Transverse colon (tissue), 4 donors: ENCODE data around the gene DDX1. TPM values are rescaled to one million over a fixed set of nuclear protein-coding genes. Genes with fewer than 3 reads are reported as not detected.

Experiments used
- DNase-seq: peaks from one replicate; pipeline ENCODE4 v3.0.0-alpha.2; 2019
- H3K27ac ChIP-seq, 4 donors: fragments of 200-600 bp; sonication (generic); 2 replicates each; pipeline ENCODE4 v1.5.1; 2016 to 2018; ENCODE audit warnings: inconsistent platforms in 4 of 4
- H3K27me3 ChIP-seq: fragments of 200-600 bp; sonication (generic); 2 replicates; pipeline ENCODE4 v1.5.1; 2017; ENCODE audit warnings: inconsistent platforms
- H3K36me3 ChIP-seq, 4 donors: fragments of 200-600 bp; sonication (generic); 2 replicates each; pipeline ENCODE4 v1.5.1; 2017 to 2019; ENCODE audit warnings: inconsistent platforms in 4 of 4
- H3K4me1 ChIP-seq, 4 donors: fragments of 200-600 bp; sonication (generic); 2 replicates each; pipeline ENCODE4 v1.5.1; 2017 to 2020; ENCODE audit warnings: inconsistent platforms in 4 of 4
- H3K4me3 ChIP-seq, 4 donors: fragments of 200-600 bp; sonication (generic); 1 replicate in 1 of 4; 2 replicates in 3 of 4; pipeline versions ENCODE4 v1.5.1 to v1.6.1; 2017 to 2019; ENCODE audit warnings: inconsistent platforms in 4 of 4
- H3K9me3 ChIP-seq, 2 donors: fragments of 200-600 bp; sonication (generic); 2 replicates each; pipeline ENCODE4 v1.5.1; 2017 to 2019; ENCODE audit warnings: inconsistent platforms in 2 of 2
- CTCF ChIP-seq, 5 experiments: fragments of 200-600 bp in 3 of 5; fragments of 450-650 bp in 2 of 5; sonication (generic) in 3 of 5; IDR thresholded peaks; 1 replicate in 2 of 5; 2 replicates in 3 of 5; pipeline ENCODE4 v1.5.1; 2016 to 2017; ENCODE audit warnings: antibody characterized with exemption in 5 of 5, inconsistent platforms in 3 of 5, mild to moderate bottlenecking in 2 of 5, moderate library complexity in 1 of 5
- EP300 ChIP-seq: sonication (generic); formaldehyde crosslinking; IDR thresholded peaks from one replicate; pipeline ENCODE4 v1.6.1; 2017; ENCODE audit warnings: antibody characterized with exemption, low read depth
- POLR2A ChIP-seq: fragments of 450-650 bp; IDR thresholded peaks from one replicate; pipeline ENCODE4 v1.6.1; 2016; ENCODE audit warnings: antibody characterized with exemption, mild to moderate bottlenecking, moderate library complexity
- POLR2AphosphoS5 ChIP-seq, 3 donors: sonication (generic); formaldehyde crosslinking; IDR thresholded peaks; one replicate each; pipeline ENCODE4 v1.6.1; 2016; ENCODE audit warnings: antibody characterized with exemption in 3 of 3
- WGBS, 2 donors: methylation state at CpG; one replicate each; pipeline ENCODE4 v1.1.5; 2018; ENCODE audit warnings: low coverage in 1 of 2; 5-methylcytosine and 5-hydroxymethylcytosine counted together
- in situ Hi-C, 4 donors: fragments of 200-750 bp; cut with MboI; loops; one replicate each; pipeline versions ENCODE4 v1.15.0 to v1.15.1; 2017; ENCODE audit warnings: low sequenced_read_pairs in 3 of 4, low pct_ligation_motif_present in 1 of 4, low pct_unique_long_range_greater_than_20kb in 1 of 4
- intact Hi-C: fragments of 100-400 bp; cut with DNase I; formaldehyde crosslinking; loops from one replicate; pipeline ENCODE4 v1.15.1; 2023; ENCODE audit warnings: low total_unique reads
- total RNA-seq, 4 donors: library from RNA; depleted of rRNA; stranded (reverse); fragments of >200 nt; gene quantifications; one replicate each; pipeline ENCODE4 v1.1.0, GENCODE V29; 2016

DDX1 gene
- total RNA-seq, 4 donors from 2014 or later: 18.3 to 61.1 (median 49.9) TPM

GRCh38 chr2:15616850-15617777, 25.4 kb downstream of the DDX1 start:
- Histone ChIP-seq H3K4me1 (no peaks in the 10 kb centered on the region), H3K27me3 (no peaks in the 10 kb centered on the region), H3K27ac (no peak overlapping the region), H3K36me3 (peaks cover 0 to 55% (median 19%) of the 10 kb centered on the region in 4 donors), H3K9me3 (no peaks in the 10 kb centered on the region), H3K4me3 (no peak overlapping the region)
- TF ChIP-seq POLR2AphosphoS5 (IDR thresholded peaks at IDR 0.05) (no peak), POLR2A (no peak), CTCF (IDR thresholded peaks at IDR 0.05) (no peak), EP300 (no peak)
- DNase-seq: no peak
- in situ Hi-C loops (no loop called here), intact Hi-C loops (no loop called here)
- WGBS, 2 donors: 96 to 100% methylated on average over 3 of the region's 3 CpGs

- Histone ChIP-seq H3K4me1 (no peaks in the 10 kb centered on the region), H3K27me3 (no peaks in the 10 kb centered on the region), H3K36me3 (peaks cover 0 to 62% (median 23%) of the 10 kb centered on the region in 4 donors), H3K9me3 (no peaks in the 10 kb centered on the region), H3K27ac (no peak overlapping the region), H3K4me3 (no peak overlapping the region)
- intact Hi-C loops (no loop called here), in situ Hi-C loops (no loop called here)
- WGBS, 2 donors: 85 to 95% methylated on average over 3 to 4 of the region's 4 CpGs
- TF ChIP-seq EP300: no peak
- TF ChIP-seq POLR2A: no peak
- TF ChIP-seq CTCF (IDR thresholded peaks at IDR 0.05): no peak
- TF ChIP-seq POLR2AphosphoS5 (IDR thresholded peaks at IDR 0.05): no peak
- DNase-seq: no peak
Measured at GRCh38 chr2:15617778-15618448, 26.2 kb downstream of the DDX1 start.

GRCh38 chr2:15618449-15618855, 26.8 kb downstream of the DDX1 start:
- no peaks in the 10 kb centered on the region for H3K9me3 ChIP-seq
- H3K4me1 ChIP-seq: no peaks in the 10 kb centered on the region
- TF ChIP-seq CTCF (IDR thresholded peaks at IDR 0.05): no peak
- TF ChIP-seq POLR2A: no peak
- TF ChIP-seq POLR2AphosphoS5 (IDR thresholded peaks at IDR 0.05): no peak
- no peak for TF ChIP-seq EP300
- no peak overlapping the region for H3K4me3 ChIP-seq
- H3K27ac ChIP-seq: no peak overlapping the region
- in situ Hi-C loops: no loop called here
- no peaks in the 10 kb centered on the region for H3K27me3 ChIP-seq
- no peak for DNase-seq
- intact Hi-C loops: no loop called here
- WGBS, 2 donors: 95 to 100% methylated on average over 3 to 16 of the region's 16 CpGs
- H3K36me3 ChIP-seq: peaks cover 0 to 67% (median 24%) of the 10 kb centered on the region in 4 donors

GRCh38 chr2:15619076-15619475, 27.4 kb downstream of the DDX1 start:
- Histone ChIP-seq H3K27ac (no peak overlapping the region), H3K9me3 (no peaks in the 10 kb centered on the region), H3K36me3 (peaks cover 0 to 73% (median 25%) of the 10 kb centered on the region in 4 donors), H3K27me3 (no peaks in the 10 kb centered on the region), H3K4me3 (no peak overlapping the region), H3K4me1 (no peaks in the 10 kb centered on the region)
- no peak for DNase-seq
- in situ Hi-C loops: no loop called here
- 99% methylated on average over 9 of the region's 11 CpGs; no CpG with 5 or more reads in 1 of the 2 donors for WGBS, 2 donors
- no peak for TF ChIP-seq POLR2A
- no peak for TF ChIP-seq EP300
- no peak for TF ChIP-seq CTCF (IDR thresholded peaks at IDR 0.05)
- no peak for TF ChIP-seq POLR2AphosphoS5 (IDR thresholded peaks at IDR 0.05)
- intact Hi-C loops: no loop called here
